K562 treated with DMSO at 1 percent for 24 hours (cell line): ENCODE measurements around the gene AMMECR1. TPM values are rescaled to one million over a fixed set of nuclear protein-coding genes. Genes with fewer than 3 reads are reported as not detected.

Experiments used
- total RNA-seq: library from RNA; unstranded; fragments of 300-600 nt; gene quantifications from 2 replicates; pipeline ENCODE4 v1.2.3, GENCODE V29; 2022; ENCODE audit warnings: low read depth; ENCODE audit not compliant: insufficient read depth

Gene AMMECR1
- total RNA-seq, result 9.8 and 11.7 TPM in 2 replicates

DNA sequence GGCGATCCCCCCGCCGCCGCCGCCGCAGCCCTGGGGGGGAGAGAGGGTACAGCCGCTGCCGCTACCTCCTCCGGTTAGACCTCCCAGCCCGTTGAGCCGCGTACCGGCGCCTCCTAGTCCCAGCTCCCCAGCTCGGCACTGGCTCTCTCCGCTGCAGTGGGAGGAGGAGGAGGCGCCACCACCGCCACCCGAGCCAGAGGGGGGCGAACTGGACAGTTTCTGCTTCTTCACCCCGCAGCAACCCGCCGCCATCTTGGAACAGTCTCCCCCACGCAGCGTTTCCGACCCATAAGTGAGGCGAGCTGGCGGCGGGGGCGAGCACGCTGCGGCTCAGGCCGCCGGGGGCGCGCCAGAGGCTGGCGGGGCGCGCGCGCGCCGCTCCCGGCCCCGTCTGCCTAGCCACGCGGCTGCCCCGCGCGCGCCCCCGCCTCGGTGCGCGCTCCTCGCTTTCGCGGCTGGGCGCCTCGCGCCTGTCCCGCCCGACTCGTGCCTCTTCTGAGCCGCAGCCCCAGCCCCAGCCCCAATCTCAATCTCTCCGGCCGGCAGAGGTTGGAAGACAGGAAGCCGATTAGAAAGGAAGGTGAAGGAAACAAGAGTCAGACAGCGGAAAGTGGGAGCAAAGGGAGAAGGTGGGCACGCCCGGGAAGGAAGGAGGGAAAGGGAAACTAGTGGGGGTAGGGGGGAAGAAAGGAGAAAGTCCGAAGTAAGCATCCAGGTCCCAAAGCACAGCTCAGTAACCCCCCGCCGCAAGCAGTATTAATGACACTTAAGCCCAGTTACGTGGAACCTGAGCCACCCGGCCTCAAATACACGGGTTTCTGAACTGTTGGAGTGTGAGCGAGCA is at the start of gene AMMECR1:
AMMECR1 (minus strand) TSS at position 266 of the 844 bp plus-strand sequence; CDS start at position 252, 14 bp downstream.

DNA sequence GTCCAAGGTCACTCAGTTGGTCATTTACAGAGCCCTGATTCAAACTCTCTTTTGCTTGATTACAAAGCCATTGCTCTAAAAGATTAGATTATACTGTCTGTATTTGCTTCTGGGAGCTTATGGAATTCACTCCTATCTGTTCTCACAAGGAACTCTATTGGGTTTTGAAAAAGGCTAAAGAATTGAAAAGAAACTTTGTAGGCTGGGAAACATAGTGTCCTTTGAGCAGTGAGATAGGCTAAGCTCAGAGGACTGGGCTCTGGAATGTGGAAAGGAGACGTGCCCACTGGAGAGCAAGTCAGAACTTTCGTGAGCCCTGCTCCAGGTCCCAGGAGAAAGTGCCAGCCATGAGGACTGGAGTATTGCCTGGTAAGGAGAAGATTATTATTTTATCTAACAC is 40.7 kb upstream of the AMMECR1 start, which contains the start of gene RTL9:
RTL9 (plus strand) TSS at position 301 of the 400 bp plus-strand sequence. CDS start 91,770 bp downstream, outside the sequence.

Other genes starting within 250 kb of the AMMECR1 start
- not detected in 2 replicates for gene RTL9, start 40.8 kb upstream of the AMMECR1 start, total RNA-seq